HG03575 (cell line): ENCODE results near the gene EHD1.
"Not testable (repeated sequence)": the region's sequence is repeated elsewhere in the genome, so short reads cannot be mapped to it uniquely, and the experiment has no call there.

Experiments used
- ATAC-seq: cut with Tn5 transposase; IDR thresholded peaks from one replicate; pipeline ENCODE4 v1.9.1; 2021; ENCODE audit not compliant: unreplicated experiment, insufficient number of reproducible peaks, low FRiP score; ENCODE audit errors: extremely low read depth

The EHD1 gene

DNA sequence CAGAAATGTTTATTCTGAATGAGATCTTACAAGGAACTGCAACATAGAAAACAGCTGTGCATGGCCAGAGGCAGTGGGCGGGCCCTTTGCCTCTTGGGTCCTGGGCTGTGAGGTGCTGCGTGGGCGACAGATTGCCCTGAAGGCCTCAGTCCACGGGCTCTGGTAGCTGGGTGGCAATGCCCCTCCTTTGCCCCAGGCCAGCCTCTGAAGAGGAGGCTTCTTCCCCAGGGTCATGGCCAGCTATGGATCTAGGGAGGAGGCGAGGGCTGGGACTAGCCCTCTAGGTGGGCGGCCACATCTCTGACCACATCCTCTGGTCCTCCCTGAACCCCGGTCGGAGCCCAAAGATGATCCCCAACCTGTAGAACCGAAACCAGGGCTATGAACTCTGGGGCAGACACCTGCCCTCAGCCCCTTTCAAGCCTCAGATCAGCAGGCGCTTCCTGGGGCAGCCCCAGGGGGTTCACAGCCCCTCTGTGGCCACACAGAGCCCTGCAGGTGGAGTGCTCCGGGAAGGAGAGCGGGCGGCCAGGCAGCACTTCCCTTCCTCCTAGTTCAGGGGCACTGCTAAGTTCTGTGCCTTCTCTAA lies 27.3 kb downstream of the EHD1 start:
- peak; percentile 42 for ATAC-seq

GRCh38 chr11:64849598-64850356 lies 28.6 kb downstream of the EHD1 start:
- ATAC-seq, result no peak

- no peak for ATAC-seq
Measured at GRCh38 chr11:64848826-64849597, 29.4 kb downstream of the EHD1 start.

DNA sequence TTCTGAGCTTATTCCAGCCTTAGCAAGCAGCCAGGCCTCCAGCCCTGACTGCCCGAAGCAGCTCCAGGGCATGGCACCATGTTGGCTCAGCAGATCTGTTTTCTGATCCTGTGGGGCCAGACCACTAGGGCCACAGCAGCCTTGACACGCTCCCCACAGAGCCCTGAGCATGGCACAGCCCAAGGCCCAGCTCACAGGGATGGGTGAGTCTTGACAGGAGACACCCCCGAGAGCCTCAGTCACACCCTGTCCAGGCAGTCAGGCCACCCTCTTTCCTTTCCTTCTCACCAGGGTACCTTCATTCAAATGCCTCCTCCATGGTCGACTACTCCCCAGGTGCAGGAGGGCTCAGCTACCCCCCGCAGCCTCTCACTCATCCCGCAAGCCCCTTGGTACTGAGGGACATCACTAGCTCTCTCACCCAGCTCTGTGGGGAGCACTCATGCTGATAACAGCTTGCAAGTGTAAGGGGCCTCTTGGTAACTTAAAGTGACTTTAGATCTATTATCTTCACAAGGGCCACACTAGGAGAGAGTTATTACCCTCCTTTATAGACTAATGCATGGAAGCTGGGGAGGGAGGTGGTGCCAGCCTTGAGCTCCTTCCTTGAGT lies 30.1 kb downstream of the EHD1 start:
- no peak for ATAC-seq

DNA sequence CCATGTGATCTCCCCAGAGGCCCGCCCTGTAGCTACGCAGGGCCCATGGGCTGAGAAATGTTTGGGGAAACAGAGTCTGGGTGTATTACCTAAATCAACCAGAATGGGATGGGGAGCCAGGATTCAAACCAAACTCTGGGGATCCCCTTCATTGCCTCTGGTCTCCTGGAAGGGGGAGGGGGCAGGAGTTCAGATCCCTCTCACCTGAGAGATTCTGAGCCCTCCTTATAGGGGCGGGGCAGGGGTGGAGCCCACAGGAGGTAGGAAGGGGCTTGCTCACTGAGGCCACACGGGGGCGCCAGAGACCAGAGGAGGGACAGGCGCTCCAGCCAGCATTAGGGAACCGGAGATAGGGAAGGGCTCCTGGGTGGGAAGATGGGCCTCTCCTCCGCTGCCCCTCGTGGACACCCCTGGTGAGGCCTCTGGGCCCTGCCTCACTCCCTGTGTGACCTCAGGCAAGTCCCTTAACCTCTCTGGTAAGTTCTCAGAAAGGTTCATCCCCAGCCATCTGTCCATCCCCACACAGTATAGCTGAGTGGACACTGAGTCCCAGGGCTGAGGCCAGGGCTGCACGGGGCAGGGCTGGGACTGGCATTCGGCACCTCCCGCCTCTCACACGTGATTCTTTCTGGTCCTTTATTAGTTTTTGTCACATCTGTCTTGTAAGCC lies 31.3 kb downstream of the EHD1 start:
- no peak for ATAC-seq

- ATAC-seq, result not testable (repeated sequence)
Measured at GRCh38 chr11:64845776-64846129, 32.7 kb downstream of the EHD1 start.

DNA sequence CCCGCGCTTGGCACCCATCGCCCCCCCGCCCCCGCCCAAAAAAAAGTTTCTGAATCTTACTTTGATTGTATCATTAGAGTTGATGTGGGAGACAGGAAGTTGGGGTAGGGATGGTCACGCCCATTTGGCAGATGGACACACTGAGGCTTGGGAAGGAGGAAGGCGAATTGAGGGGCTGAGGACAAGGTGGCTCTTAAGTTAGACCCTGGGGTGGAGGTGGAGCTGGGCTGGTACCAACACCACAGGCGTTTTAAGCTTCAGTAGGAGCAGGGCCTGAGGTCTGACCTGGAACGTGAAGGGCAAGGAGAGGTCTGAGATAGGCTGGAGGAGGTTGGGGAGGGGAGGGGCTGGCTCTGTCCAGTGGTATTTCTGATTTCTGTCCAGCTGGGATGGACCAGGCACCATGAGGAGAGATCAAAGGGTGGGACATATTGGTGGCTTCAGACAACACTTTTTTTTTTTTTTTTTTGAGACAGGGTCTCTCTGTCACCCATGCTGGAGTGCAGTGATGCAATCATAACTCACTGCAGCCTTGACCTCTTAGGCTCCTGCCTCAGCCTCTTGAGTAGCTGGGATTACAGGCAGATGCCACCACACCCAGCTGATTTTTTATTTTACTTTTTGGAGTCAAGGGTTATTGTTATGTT lies 33.2 kb downstream of the EHD1 start:
- no peak for ATAC-seq

DNA sequence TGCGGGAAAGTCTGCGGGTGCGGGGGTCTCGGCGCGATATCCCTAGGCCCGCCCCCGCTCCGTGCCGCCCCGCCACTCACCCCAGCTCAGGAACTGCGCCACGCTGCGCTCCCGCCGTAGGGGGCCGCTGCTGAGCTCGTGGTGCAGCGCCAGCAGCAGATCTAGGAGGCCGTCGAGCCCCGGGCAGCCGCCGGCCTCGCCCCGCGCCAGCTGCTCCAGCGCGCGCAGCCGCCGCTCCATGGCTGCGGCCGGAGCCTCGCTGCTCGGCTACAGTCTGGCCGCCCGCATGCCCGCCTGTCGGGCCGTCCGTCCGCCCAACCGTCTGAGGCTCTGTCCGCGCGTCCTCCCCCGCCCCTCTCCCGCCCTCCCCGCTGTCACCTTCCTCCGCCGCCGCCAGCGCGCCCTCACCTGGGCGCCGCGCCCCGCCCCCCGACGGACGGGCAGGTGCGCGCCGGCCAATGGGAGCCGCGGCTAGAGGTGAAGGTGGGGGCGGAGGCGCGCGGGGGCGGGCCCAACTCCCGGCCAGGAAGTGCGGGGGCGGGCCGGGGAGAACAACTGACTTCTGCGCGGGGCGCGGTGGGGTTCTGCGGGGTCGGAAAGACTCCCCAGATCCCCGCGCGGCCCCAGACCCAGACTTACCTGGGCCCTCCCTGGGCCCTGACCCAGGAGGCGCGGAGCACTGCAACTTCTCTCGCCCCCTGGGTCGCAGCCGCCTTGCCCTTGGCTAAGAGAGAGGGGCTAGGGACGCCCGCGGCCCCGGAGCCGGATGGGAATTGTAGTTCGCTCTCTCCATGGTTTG lies 33.9 kb downstream of the EHD1 start, which contains the start of gene CDC42BPG:
CDC42BPG (minus strand) TSS at position 324 of the 799 bp plus-strand sequence; CDS start at position 240, 84 bp downstream.
- no peak for ATAC-seq

DNA sequence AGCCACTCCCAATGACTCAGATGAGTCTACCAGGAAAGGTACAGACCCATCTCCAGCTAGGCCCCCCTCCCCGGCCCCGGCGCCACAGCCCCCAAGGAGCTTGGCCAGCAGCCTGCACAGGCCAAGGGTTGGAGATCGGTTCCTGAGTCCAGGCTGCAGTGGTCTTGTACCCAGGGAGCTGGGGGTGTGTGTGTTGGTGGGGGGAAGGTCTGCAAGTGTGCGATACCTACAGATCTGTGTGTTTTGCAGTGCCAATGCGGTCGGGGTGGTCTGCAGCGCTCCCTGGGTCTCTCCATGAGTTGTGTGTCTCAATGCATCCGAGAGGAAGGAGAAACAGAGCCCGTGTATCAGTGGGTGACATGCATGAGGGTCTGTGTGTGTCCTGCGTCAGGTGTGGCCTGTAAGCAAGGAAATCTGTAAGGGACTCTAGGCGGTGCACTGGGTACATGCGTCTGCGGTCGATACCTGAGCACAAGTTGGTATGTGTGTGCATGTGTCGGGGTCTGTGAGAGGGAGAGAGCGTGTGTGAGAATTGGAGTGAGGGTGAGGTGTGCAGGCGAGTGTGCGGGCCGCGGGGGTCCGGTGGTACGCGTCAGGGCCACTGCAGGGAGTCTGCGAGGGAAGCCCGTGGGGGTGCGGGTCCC lies 34.6 kb downstream of the EHD1 start:
- no peak for ATAC-seq

- ATAC-seq, result no peak
Measured at GRCh38 chr11:64842851-64843685, 35.4 kb downstream of the EHD1 start.

DNA sequence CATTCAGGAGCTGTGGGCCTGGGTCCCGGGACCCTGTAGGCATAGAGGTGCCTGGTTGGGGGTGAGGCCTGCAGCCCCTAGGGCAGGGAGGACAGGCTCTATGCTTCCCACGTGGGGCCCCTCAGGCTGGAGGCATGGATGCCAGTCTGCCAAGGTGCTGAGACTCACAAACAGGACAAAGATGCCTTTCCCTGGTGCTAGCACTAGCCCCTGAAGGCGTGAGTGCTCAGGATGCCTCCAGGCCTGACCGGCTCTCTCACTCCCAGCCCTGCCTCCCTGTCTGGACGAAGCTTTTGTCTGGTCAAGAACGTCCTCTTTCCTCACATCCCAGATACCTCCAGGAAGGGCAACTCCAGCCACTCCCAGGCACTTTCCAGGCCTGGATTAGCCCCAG lies 36.1 kb downstream of the EHD1 start:
- no peak for ATAC-seq

- ATAC-seq, result no peak
Measured at GRCh38 chr11:64841592-64842365, 36.6 kb downstream of the EHD1 start.

DNA sequence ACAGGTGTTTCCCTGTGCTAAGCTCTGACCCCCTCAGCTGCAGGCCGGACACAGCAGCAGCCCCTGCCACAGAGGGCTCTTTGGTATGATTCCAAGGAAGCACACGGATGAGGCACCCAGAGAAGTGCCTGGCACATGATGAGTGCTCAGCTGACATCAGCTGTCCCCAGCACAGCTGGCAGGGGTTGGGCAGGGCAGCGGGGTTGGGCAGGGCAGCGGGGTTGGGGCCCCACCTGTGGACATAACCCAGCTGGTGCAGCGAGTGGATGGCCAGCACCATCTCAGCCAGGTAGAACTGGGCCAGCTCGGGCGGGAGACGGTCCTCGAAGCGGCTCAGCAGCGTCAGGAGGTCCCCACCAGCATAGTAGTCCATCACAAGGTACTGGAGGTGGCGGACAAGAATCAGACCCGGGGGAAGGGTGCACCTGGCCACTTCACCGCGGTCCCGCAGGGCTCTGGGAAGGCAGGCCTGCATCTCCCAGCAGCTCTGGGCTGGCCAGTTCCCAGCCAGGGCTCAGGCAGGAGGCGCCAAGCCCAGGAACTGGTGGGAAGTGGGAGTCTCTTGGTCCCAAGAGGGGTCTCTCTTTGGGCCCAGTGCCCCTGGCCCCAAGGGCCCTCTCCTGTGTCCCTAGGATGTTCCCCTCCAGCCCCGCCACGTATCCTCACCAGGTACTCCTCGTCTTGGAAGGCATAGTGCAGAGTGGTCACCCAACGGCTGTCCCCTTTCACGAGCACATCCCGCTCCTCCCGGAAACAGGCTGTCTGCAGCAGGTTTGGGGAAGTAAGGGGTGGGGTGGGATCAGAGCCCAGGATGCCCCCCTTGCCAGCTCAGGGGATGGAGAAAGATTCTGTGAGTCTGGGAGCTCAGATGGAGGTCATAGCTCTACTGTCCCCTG lies 38.3 kb downstream of the EHD1 start:
- ATAC-seq, result no peak

- ATAC-seq, result no peak
Measured at GRCh38 chr11:64839335-64839734, 39.1 kb downstream of the EHD1 start.
